Fibroblast of lung (primary cell): ENCODE results near the gene COL4A1. TPM values are rescaled to one million over a fixed set of nuclear protein-coding genes. Genes with fewer than 3 reads are reported as not detected.
A peak's percentile ranks its signal among the peaks of the same experiment; 100 is the strongest.
"Not testable (repeated sequence)": the region's sequence is repeated elsewhere in the genome, so short reads cannot be mapped to it uniquely, and the experiment has no call there.

Experiments
- DNase-seq, 2 donors: peaks; one replicate each; pipeline versions ENCODE4 v3.0.0 to v3.0.0-alpha.2; 2010; ENCODE audit warnings: low read depth in 2 of 2
- H2AFZ ChIP-seq: 2 replicates; pipeline ENCODE4 v1.5.1; 2012; ENCODE audit warnings: low read length, control low read depth, inconsistent platforms
- H3K27ac ChIP-seq: 2 replicates; pipeline ENCODE4 v1.5.1; 2011; ENCODE audit warnings: low read length, control low read depth; ENCODE audit not compliant: insufficient read depth
- H3K27me3 ChIP-seq: 2 replicates; pipeline ENCODE4 v1.5.1; 2011; ENCODE audit warnings: mild to moderate bottlenecking, low read length; ENCODE audit not compliant: control insufficient read depth, insufficient read depth
- H3K36me3 ChIP-seq: 2 replicates; pipeline ENCODE4 v1.5.1; 2011; ENCODE audit warnings: low read length; ENCODE audit not compliant: control insufficient read depth, insufficient read depth
- H3K4me1 ChIP-seq: 2 replicates; pipeline ENCODE4 v1.5.1; 2011; ENCODE audit warnings: low read length; ENCODE audit not compliant: control insufficient read depth, insufficient read depth; ENCODE audit errors: extremely low read depth
- H3K4me2 ChIP-seq: 2 replicates; pipeline ENCODE4 v1.5.1; 2011; ENCODE audit warnings: low read length, control low read depth; ENCODE audit not compliant: insufficient read depth; ENCODE audit errors: extremely low read depth
- H3K4me3 ChIP-seq, 4 experiments: fragments of 200-600 bp in 1 of 4; sonication (generic) in 1 of 4; replicated peaks in 1 of 4; 2 replicates each; pipeline ENCODE4 v1.5.1; 2011 to 2016; ENCODE audit warnings: low read length in 4 of 4, low read depth in 3 of 4, mild to moderate bottlenecking in 3 of 4, control low read depth in 2 of 4, inconsistent platforms in 1 of 4, mixed read lengths in 1 of 4; ENCODE audit not compliant: insufficient read depth in 1 of 4; ENCODE audit errors: control extremely low read depth in 1 of 4
- H3K79me2 ChIP-seq: 2 replicates; pipeline ENCODE4 v1.5.1; 2012; ENCODE audit warnings: mild to moderate bottlenecking, low read length, inconsistent platforms; ENCODE audit not compliant: control insufficient read depth, insufficient read depth
- H3K9ac ChIP-seq: 2 replicates; pipeline ENCODE4 v1.5.1; 2011; ENCODE audit warnings: mild to moderate bottlenecking, low read length, control low read depth; ENCODE audit not compliant: insufficient read depth
- H3K9me3 ChIP-seq: 2 replicates; pipeline ENCODE4 v1.5.1; 2012; ENCODE audit warnings: low read depth, low read length; ENCODE audit not compliant: control insufficient read depth, insufficient read depth
- H4K20me1 ChIP-seq: 2 replicates; pipeline ENCODE4 v1.5.1; 2011; ENCODE audit warnings: low read length; ENCODE audit not compliant: control insufficient read depth, insufficient read depth; ENCODE audit errors: extremely low read depth
- CTCF ChIP-seq, 2 donors: IDR thresholded peaks in 1 of 2; conservative IDR thresholded peaks in 1 of 2; 1 replicate in 1 of 2; 2 replicates in 1 of 2; pipeline ENCODE4 v1.5.1; 2011 to 2012; ENCODE audit warnings: low read length in 2 of 2, control low read depth in 1 of 2, inconsistent platforms in 1 of 2, low read depth in 1 of 2, mild to moderate bottlenecking in 1 of 2
- EZH2 ChIP-seq: IDR thresholded peaks from 2 replicates; pipeline ENCODE4 v1.5.1; 2012; ENCODE audit warnings: low read length, control low read depth, mild to moderate bottlenecking; ENCODE audit errors: missing control alignments
- polyA plus RNA-seq, 2 donors: library from polyadenylated mRNA; depleted of rRNA in 1 of 2; stranded (reverse) in 1 of 2; unstranded in 1 of 2; fragments of >200 nt; gene quantifications; 2 replicates each; pipeline ENCODE4 v1.2.1, GENCODE V29; 2011 to 2012; ENCODE audit warnings: missing spikeins in 1 of 2
- total RNA-seq: library from RNA; depleted of rRNA; stranded (reverse); fragments of >200 nt; gene quantifications from 2 replicates; pipeline ENCODE4 v1.2.1, GENCODE V29; 2014

The COL4A1 gene
- total and polyA plus RNA-seq, 2 donors (not counting 1 experiment from before 2014, with no cell fraction given): 34.0 to 607 TPM

- no peaks in the 10 kb centered on the region for H4K20me1 ChIP-seq
- no peaks in the 10 kb centered on the region for H3K79me2 ChIP-seq
- no peak overlapping the region for H2AFZ ChIP-seq
- no peaks in the 10 kb centered on the region for H3K27me3 ChIP-seq
- no peaks in the 10 kb centered on the region for H3K9me3 ChIP-seq
- no peak overlapping the region for H3K4me2 ChIP-seq
- TF ChIP-seq EZH2 (no peak), CTCF (conservative IDR thresholded peaks at IDR 0.05 in 1 of 2, IDR thresholded peaks at IDR 0.05 in 1 of 2; ENCODE audit: low read depth in 1 of 2, low read length in 2 of 2) (no peak)
- no peak overlapping the region for H3K4me3 ChIP-seq
- no peak overlapping the region for H3K9ac ChIP-seq
- DNase-seq: peak in 1 of 2 donors; percentile 84
- H3K27ac ChIP-seq: no peak overlapping the region
- H3K4me1 ChIP-seq: peaks cover 21% of the 10 kb centered on the region
- no peaks in the 10 kb centered on the region for H3K36me3 ChIP-seq
Measured at GRCh38 chr13:110113284-110113764, 193.6 kb downstream of the COL4A1 start.

GRCh38 chr13:110112379-110112778 lies 194.6 kb downstream of the COL4A1 start:
- peak in 1 of 2 donors; percentile 42 for TF ChIP-seq CTCF (conservative IDR thresholded peaks at IDR 0.05 in 1 of 2, IDR thresholded peaks at IDR 0.05 in 1 of 2; ENCODE audit: low read depth in 1 of 2, low read length in 2 of 2)
- not testable (repeated sequence) for H4K20me1 ChIP-seq, H2AFZ ChIP-seq, H3K27ac ChIP-seq, H3K36me3 ChIP-seq, H3K9me3 ChIP-seq, H3K9ac ChIP-seq, H3K79me2 ChIP-seq, H3K4me3 ChIP-seq, H3K4me2 ChIP-seq, DNase-seq, H3K27me3 ChIP-seq
- H3K4me1 ChIP-seq: peaks cover 21% of the 10 kb centered on the region

GRCh38 chr13:110110783-110111182 lies 196.2 kb downstream of the COL4A1 start:
- Histone ChIP-seq H3K9me3 (no peaks in the 10 kb centered on the region), H3K4me1 (peaks cover 21% of the 10 kb centered on the region), H3K27ac (no peak overlapping the region), H3K36me3 (no peaks in the 10 kb centered on the region), H3K4me2 (no peak overlapping the region), H4K20me1 (no peaks in the 10 kb centered on the region), H3K4me3 (no peak overlapping the region), H3K79me2 (no peaks in the 10 kb centered on the region), H3K9ac (no peak overlapping the region), H2AFZ (no peak overlapping the region), H3K27me3 (no peaks in the 10 kb centered on the region)
- DNase-seq: no peak
- no peak for TF ChIP-seq CTCF (conservative IDR thresholded peaks at IDR 0.05 in 1 of 2, IDR thresholded peaks at IDR 0.05 in 1 of 2; ENCODE audit: low read depth in 1 of 2, low read length in 2 of 2)
- TF ChIP-seq EZH2: no peak
